Stimulated activated naive B cell treated with anti-CD40 and anti-IgM and Interleukin-4, amounts not matched to agents 10 μg/mL and 1 μg/mL and 100 μg/mL, for 72 hours (primary cell): Measurements from ENCODE around the gene PPP1R13L.
"Not testable (repeated sequence)": the region's sequence is repeated elsewhere in the genome, so short reads cannot be mapped to it uniquely, and the experiment has no call there.

Experiments used
- ATAC-seq, 2 donors: fragments of 150-1000 bp; cut with Tn5 transposase; replicated peaks; 2 replicates each; pipeline ENCODE4 v1.10.0; 2021; ENCODE audit warnings: moderate library complexity in 1 of 2
- DNase-seq: peaks from one replicate; pipeline ENCODE4 v3.0.0; 2021
- H3K27ac Mint-ChIP-seq: one replicate; pipeline ENCODE4 v1.8.0; 2022; ENCODE audit warnings: mild to moderate bottlenecking, mixed read lengths
- H3K27me3 Mint-ChIP-seq, 2 donors: one replicate each; pipeline ENCODE4 v1.8.0; 2022; ENCODE audit warnings: mixed read lengths in 2 of 2
- H3K36me3 Mint-ChIP-seq, 2 donors: one replicate each; pipeline ENCODE4 v1.8.0; 2022; ENCODE audit warnings: mixed read lengths in 2 of 2, mild to moderate bottlenecking in 1 of 2
- H3K4me1 Mint-ChIP-seq, 2 donors: one replicate each; pipeline ENCODE4 v1.8.0; 2022; ENCODE audit warnings: mixed read lengths in 2 of 2, mild to moderate bottlenecking in 1 of 2
- H3K4me3 Mint-ChIP-seq, 2 donors: one replicate each; pipeline ENCODE4 v1.8.0; 2022; ENCODE audit warnings: mild to moderate bottlenecking in 2 of 2, mixed read lengths in 2 of 2, moderate library complexity in 1 of 2
- H3K9me3 Mint-ChIP-seq, 2 donors: one replicate each; pipeline ENCODE4 v1.8.0; 2022; ENCODE audit warnings: mixed read lengths in 2 of 2, mild to moderate bottlenecking in 1 of 2

The PPP1R13L gene

DNA sequence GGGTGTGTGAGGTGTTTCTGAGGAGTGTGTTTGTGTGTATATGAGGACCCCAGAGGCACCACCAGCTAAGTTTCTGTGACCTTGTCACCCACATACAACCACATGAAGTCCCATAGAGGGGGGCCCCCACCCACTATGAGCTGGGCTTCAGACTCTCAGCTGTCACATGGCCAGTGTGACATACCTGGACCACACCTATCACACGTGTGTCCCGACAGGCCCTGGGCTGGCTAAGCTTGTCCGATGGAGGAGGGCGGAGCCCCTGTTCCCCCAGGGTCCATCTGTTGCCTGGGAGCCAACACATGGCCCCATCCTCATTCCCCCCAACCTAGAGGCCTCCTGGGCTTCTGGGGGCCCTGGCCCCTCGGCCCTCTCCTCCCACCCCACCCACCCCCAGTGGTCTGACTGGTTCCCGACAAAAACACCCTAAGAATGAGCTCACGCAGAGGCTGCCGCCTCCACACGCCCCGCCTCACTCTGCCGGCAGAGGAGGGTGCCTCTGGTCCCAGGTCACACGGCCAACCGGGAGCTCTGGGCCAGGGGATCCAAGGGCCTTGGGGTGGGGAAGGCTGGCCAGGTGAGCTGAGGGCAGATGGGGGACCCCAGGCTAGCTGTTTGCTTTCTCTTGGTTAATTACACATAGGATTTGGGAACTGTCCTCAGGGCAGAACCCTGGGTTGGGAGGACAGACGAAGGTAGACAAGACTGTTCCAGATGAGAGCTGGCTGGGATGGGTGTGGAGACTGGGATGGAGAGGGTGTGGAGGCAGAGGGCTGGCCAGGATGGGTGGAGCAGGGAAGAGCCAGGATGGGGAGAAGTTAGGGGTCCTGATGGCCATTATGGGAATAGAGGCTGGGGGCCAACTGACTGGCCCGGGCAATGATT lies 60.0 kb downstream of the PPP1R13L start:
- Mint-ChIP-seq H3K4me3 (no peak overlapping the region), H3K27me3 (peaks cover 22 to 28% of the 10 kb centered on the region in 2 donors), H3K36me3 (peaks cover 5 to 8% of the 10 kb centered on the region in 2 donors), H3K9me3 (no peaks in the 10 kb centered on the region), H3K4me1 (peaks cover 2 to 6% of the 10 kb centered on the region in 2 donors), H3K27ac (no peak overlapping the region)
- ATAC-seq, result no peak
- no peak for DNase-seq

DNA sequence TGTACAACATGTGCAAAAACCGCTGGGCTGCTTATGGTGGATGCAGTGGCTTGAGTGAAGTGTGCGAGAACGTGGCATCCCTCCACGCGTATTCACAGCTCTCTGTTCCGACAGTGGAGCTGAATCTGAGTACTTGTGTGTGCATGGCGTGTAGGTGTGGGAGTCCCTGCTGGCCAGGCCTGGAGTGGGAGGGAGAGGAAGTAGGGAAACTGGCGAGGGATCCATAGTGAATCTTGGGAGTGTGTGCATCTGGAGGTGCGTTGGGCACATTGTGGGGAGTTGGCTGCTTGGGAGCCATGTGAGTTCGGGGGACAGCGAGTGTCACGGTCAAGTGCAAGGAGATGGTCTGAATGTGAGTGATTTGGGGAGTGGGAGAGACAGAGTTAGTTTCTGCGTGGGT lies 62.0 kb downstream of the PPP1R13L start:
- Mint-ChIP-seq H3K9me3 (no peaks in the 10 kb centered on the region), H3K4me3 (no peak overlapping the region), H3K36me3 (no peaks in the 10 kb centered on the region), H3K27ac (no peak overlapping the region), H3K27me3 (peaks cover 27 to 40% of the 10 kb centered on the region in 2 donors), H3K4me1 (peaks cover 6 to 12% of the 10 kb centered on the region in 2 donors)
- DNase-seq (no peak), ATAC-seq (no peak)

- peaks cover 6 to 12% of the 10 kb centered on the region in 2 donors for H3K4me1 Mint-ChIP-seq
- no peak for DNase-seq
- H3K9me3 Mint-ChIP-seq, result no peaks in the 10 kb centered on the region
- peaks cover 32 to 38% of the 10 kb centered on the region in 2 donors for H3K27me3 Mint-ChIP-seq
- no peak overlapping the region for H3K27ac Mint-ChIP-seq
- no peak for ATAC-seq
- H3K36me3 Mint-ChIP-seq, result no peaks in the 10 kb centered on the region
- no peak overlapping the region for H3K4me3 Mint-ChIP-seq
Measured at GRCh38 chr19:45340899-45341453, 63.9 kb downstream of the PPP1R13L start.

DNA sequence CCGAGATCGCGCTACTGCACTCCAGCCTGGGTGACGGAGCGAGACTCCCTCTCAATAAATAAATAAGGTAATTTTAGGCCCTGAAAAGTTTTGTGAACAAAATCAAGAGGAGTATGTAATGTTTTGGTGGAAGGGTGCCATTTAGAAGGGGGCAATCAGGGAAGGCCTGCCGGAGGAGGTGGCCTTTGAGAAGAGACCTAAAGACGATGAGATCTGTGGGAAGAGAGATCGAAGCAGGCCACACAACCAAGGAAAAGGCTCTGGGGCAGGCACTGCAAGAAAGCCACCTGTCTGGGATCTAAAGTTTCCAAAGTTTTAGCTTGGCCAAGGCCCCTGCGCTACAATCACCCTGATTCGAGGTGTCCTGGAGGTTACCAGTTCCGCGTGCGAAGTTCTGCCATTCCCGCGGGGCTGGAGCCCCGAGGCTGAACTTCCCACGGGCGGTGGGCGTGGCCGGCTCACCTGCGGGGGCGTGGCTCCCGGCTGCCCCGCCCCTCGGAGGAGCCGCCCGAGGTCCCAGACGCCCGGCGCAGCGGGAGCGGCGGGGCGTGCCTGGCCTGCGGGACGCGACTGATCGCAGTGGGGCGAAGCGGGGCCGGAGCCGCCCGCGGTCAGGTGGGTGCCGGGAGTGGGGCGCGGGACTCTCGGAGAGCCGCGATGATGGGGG lies 64.5 kb downstream of the PPP1R13L start, which contains the start of gene KLC3:
Gene KLC3, plus strand, starts transcription at position 519 of the 667 bp plus-strand sequence. CDS start 4,792 bp downstream, outside the sequence.
- peak within 1 kb of the TSS; percentile 70 for H3K27ac Mint-ChIP-seq
- peak within 1 kb of the TSS; percentile 46 to 67 for H3K4me3 Mint-ChIP-seq
- H3K27me3 Mint-ChIP-seq, result peaks cover 30 to 31% of the 10 kb centered on the region in 2 donors
- no peak for DNase-seq
- no peaks in the 10 kb centered on the region for H3K36me3 Mint-ChIP-seq
- H3K4me1 Mint-ChIP-seq, result peaks cover 6 to 12% of the 10 kb centered on the region in 2 donors
- peak in 1 of 2 donors; percentile 19 for ATAC-seq
- H3K9me3 Mint-ChIP-seq, result no peaks in the 10 kb centered on the region

GRCh38 chr19:45339629-45340028 lies 65.2 kb downstream of the PPP1R13L start:
- Mint-ChIP-seq H3K4me1 (peaks cover 6 to 12% of the 10 kb centered on the region in 2 donors), H3K9me3 (no peaks in the 10 kb centered on the region), H3K4me3 (no peak overlapping the region), H3K27ac (no peak overlapping the region), H3K36me3 (no peaks in the 10 kb centered on the region), H3K27me3 (peaks cover 24 to 26% of the 10 kb centered on the region in 2 donors)
- ATAC-seq (no peak), DNase-seq (no peak)

DNA sequence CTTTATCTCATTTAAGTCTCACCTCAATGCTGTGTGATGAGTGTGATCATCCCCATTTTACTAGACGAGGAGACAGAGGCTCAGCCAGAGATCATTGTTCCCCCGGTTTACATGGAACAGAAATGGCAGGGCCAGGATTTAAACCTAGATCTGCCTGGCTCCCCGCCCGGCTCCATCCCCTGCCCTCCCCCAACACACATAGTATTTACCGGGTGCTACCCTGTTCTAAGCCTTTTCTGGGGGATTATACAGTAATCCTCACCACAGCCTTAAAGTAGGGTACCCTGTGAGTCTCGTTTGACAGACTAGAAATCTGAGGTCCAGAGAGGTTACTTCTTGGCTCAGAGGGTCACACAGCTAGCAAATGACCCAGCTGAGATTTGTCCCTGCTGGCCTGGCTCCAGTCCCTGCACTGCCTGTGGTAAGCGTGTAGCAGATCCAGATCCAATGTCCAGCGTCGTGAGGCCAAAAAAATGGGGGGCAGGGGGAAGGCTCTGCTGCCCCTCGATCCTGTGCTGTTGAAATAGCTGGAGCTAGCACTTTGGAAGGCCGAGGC lies 68.1 kb downstream of the PPP1R13L start:
- no peak overlapping the region for H3K4me3 Mint-ChIP-seq
- ATAC-seq (no peak), DNase-seq (no peak)
- no peaks in the 10 kb centered on the region for H3K36me3 Mint-ChIP-seq
- H3K9me3 Mint-ChIP-seq, result no peaks in the 10 kb centered on the region
- H3K27me3 Mint-ChIP-seq, result peaks cover 25 to 26% of the 10 kb centered on the region in 2 donors
- H3K27ac Mint-ChIP-seq, result no peak overlapping the region
- H3K4me1 Mint-ChIP-seq, result peaks cover 6 to 12% of the 10 kb centered on the region in 2 donors

- not testable (repeated sequence) for H3K27ac Mint-ChIP-seq, H3K4me1 Mint-ChIP-seq, H3K9me3 Mint-ChIP-seq, H3K36me3 Mint-ChIP-seq, ATAC-seq, DNase-seq, H3K4me3 Mint-ChIP-seq
- peaks cover 25 to 28% of the 10 kb centered on the region in 2 donors for H3K27me3 Mint-ChIP-seq
Measured at GRCh38 chr19:45334881-45335280, 70.0 kb downstream of the PPP1R13L start.

GRCh38 chr19:45333609-45334303 lies 71.1 kb downstream of the PPP1R13L start:
- Mint-ChIP-seq H3K4me1 (peaks cover 4 to 5% of the 10 kb centered on the region in 2 donors), H3K36me3 (no peaks in the 10 kb centered on the region), H3K27me3 (peaks cover 16 to 27% of the 10 kb centered on the region in 2 donors), H3K4me3 (no peak overlapping the region), H3K9me3 (no peaks in the 10 kb centered on the region), H3K27ac (no peak overlapping the region)
- DNase-seq, result no peak
- ATAC-seq, result peak in 1 of 2 donors; percentile 29

DNA sequence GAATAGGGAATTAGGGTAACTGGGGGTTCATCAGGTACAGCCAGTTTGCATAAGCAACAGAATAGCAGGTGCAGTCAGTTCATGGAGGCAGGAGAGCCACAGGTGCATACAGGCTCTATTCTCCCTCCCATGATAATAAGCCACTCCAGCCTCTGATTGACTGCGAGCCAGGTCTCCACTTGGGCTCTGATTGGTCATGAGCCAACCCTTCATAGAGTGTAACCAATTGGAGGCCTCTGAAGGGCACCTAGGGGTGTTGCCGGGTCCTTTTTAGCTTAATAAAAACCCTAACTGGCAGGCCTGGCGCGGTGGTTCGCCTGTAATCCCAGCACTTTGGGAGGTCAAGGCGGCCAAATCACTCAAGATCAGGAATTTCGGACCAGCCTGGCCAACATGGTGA lies 73.5 kb downstream of the PPP1R13L start:
- Mint-ChIP-seq H3K36me3 (no peaks in the 10 kb centered on the region), H3K27ac (no peak overlapping the region), H3K4me3 (no peak overlapping the region), H3K27me3 (peaks cover 12 to 17% of the 10 kb centered on the region in 2 donors), H3K9me3 (no peaks in the 10 kb centered on the region), H3K4me1 (peaks cover 1 to 3% of the 10 kb centered on the region in 2 donors)
- DNase-seq (no peak), ATAC-seq (no peak)
